ENCODE results near the gene BST2. TPM values are rescaled to one million over a fixed set of nuclear protein-coding genes. Genes with fewer than 3 reads are reported as not detected.
A peak's percentile ranks its signal among the peaks of the same experiment; 100 is the strongest.

The BST2 gene
- total and polyA plus RNA-seq, 2 of the 8 experiments (the other 6 are each of a cell fraction or from before 2014, with no cell fraction given): 18.1 to 72.8 TPM

GRCh38 chr19:17379221-17379631 lies 26.2 kb downstream of the BST2 start:
- no peaks in the 10 kb centered on the region for H3K23me2 ChIP-seq (ENCODE audit: low read depth, low read length)
- no peak overlapping the region for H2BK20ac ChIP-seq (ENCODE audit: low read length)
- H3K4ac ChIP-seq (replicated peaks; ENCODE audit: insufficient read length, low read depth, low read length): no peak overlapping the region
- DNase-seq (ENCODE audit: low read depth in 1 of 2, low spot score in 2 of 2): peak in 1 of 2 experiments; percentile 63
- no peak overlapping the region; a peak in 1 of 4 replicates for H3K4me2 ChIP-seq (ENCODE audit: insufficient read depth in 1 of 2, low read depth in 2 of 2, low read length in 2 of 2)
- no peaks in the 10 kb centered on the region for H4K20me1 ChIP-seq (replicated peaks in 1 of 2; ENCODE audit: control insufficient read depth in 1 of 2, insufficient read depth in 2 of 2, low read length in 2 of 2)
- no peak overlapping the region for H2AK5ac ChIP-seq (ENCODE audit: low read depth, low read length)
- H2BK12ac ChIP-seq (ENCODE audit: low read depth, low read length): peak overlapping the region; percentile 20; the same call in 1 of the 2 replicates
- no peak for FAIRE-seq
- no peaks in the 10 kb centered on the region for H3K27me3 ChIP-seq (replicated peaks in 1 of 4; ENCODE audit: control insufficient read depth in 3 of 4, extremely low read depth in 1 of 4, insufficient read depth in 3 of 4, low read length in 3 of 4)
- H2BK5ac ChIP-seq (ENCODE audit: low read depth, low read length): no peak overlapping the region
- H3K36me3 ChIP-seq (ENCODE audit: control insufficient read depth in 2 of 4, insufficient read depth in 4 of 4, low read length in 3 of 4): no peaks in the 10 kb centered on the region
- H3K14ac ChIP-seq (ENCODE audit: insufficient read length): no peak overlapping the region
- no peak overlapping the region for H3K23ac ChIP-seq (ENCODE audit: insufficient read length)
- H4K8ac ChIP-seq (ENCODE audit: extremely low read depth, insufficient read depth, low read length): peak overlapping the region; percentile 64; the same call in 1 of the 2 replicates
- no peak overlapping the region for H4K91ac ChIP-seq (replicated peaks; ENCODE audit: insufficient read length, low read length)
- ChIA-PET POLR2A (ENCODE audit: partially characterized antibody) (interaction anchor here (0.6 to 1.3 kb wide), 3 partner anchors 15 to 1794 kb away, joined by 3 to 4 read pairs (median 4); no protein-coding TSS in a partner anchor), CTCF (ENCODE audit: partially characterized antibody) (interaction anchor here (0.9 to 1.9 kb wide), 5 partner anchors 13 to 86 kb away, joined by 3 to 5 read pairs (median 3); no protein-coding TSS in a partner anchor)
- H3K79me2 ChIP-seq (ENCODE audit: control insufficient read depth in 1 of 2, insufficient read depth in 2 of 2, low read length in 2 of 2): no peaks in the 10 kb centered on the region
- H3K56ac ChIP-seq (replicated peaks; ENCODE audit: insufficient read length, low read depth, low read length): no peak overlapping the region
- H3K79me1 ChIP-seq (ENCODE audit: low read depth, low read length): no peaks in the 10 kb centered on the region
- H3K4me3 ChIP-seq (ENCODE audit: extremely low read depth in 1 of 4, insufficient read depth in 2 of 4, low read depth in 3 of 4, low read length in 4 of 4): no peak overlapping the region
- peak overlapping the region; percentile 83 for H3K18ac ChIP-seq (ENCODE audit: extremely low read depth, low read length)
- H3K27ac ChIP-seq (ENCODE audit: low read depth, low read length): no peak overlapping the region
- H3K4me1 ChIP-seq (replicated peaks in 1 of 4; ENCODE audit: control insufficient read depth in 3 of 4, insufficient read depth in 4 of 4, low read length in 3 of 4): peaks cover 0 to 11% (median 6%) of the 10 kb centered on the region in 4 experiments; a peak in 5 of 7 replicates
- 0 out of 4 replicates have a peak, but pooled peaks cover 0 to 3% of the 10 kb centered on the region in 2 experiments for H3K9me3 ChIP-seq (ENCODE audit: insufficient read depth in 2 of 2, low read depth in 1 of 2, low read length in 1 of 2)
- no peak overlapping the region for H2BK120ac ChIP-seq (replicated peaks; ENCODE audit: low read depth, low read length)
- peak overlapping the region; percentile 36 for H4K5ac ChIP-seq (ENCODE audit: insufficient read length, low read depth, low read length)
- no peak overlapping the region for H2BK15ac ChIP-seq (ENCODE audit: low read length)
- 71% methylated on average over 14 of the region's 14 CpGs; no CpG with 5 or more reads in 1 of the 2 experiments for WGBS, 2 experiments (ENCODE audit: extremely low coverage in 1 of 2, insufficient coverage in 1 of 2, insufficient read length in 1 of 2, insufficient replicate concordance in 2 of 2, low coverage in 1 of 2, low lambda C conversion rate in 2 of 2, missing lambda C conversion rate in 1 of 2)
- peak overlapping the region; percentile 49 for H2AFZ ChIP-seq (ENCODE audit: low read length)
- no peak overlapping the region for H3K9ac ChIP-seq (replicated peaks in 1 of 4; ENCODE audit: extremely low read depth in 1 of 4, low read depth in 3 of 4, low read length in 3 of 4)
- TF ChIP-seq EP300 (IDR thresholded peaks at IDR 0.05; ENCODE audit: borderline replicate concordance in 1 of 2, low read depth in 2 of 2, low read length in 2 of 2) (0 out of 3 replicates have a peak, but pooled peaks of 1 of the 2 experiments have one; percentile 35), SP1 (IDR thresholded peaks at IDR 0.05; ENCODE audit: low read depth, low read length) (peak; percentile 44; the same call in 1 of the 2 replicates), POU5F1 (IDR thresholded peaks at IDR 0.05; ENCODE audit: low read depth, low read length) (no peak), KDM1A (IDR thresholded peaks at IDR 0.05; ENCODE audit: borderline replicate concordance, low read length) (0 out of 2 replicates have a peak, but pooled peaks have one; percentile 41), CHD1 (IDR thresholded peaks at IDR 0.05; ENCODE audit: low read depth, low read length) (no peak), CHD2 (IDR thresholded peaks at IDR 0.05; ENCODE audit: low read length) (0 out of 2 replicates have a peak, but pooled peaks have one; percentile 18), TBP (IDR thresholded peaks at IDR 0.05; ENCODE audit: low read depth, low read length) (no peak), TAF1 (IDR thresholded peaks at IDR 0.05; ENCODE audit: low read depth, low read length) (peak; percentile 29; the same call in 1 of the 2 replicates)

Measured in H1 (cell line).